G401 (cell line): ENCODE results near the gene C3orf52. TPM values are rescaled to one million over a fixed set of nuclear protein-coding genes. Genes with fewer than 3 reads are reported as not detected.

Experiments used
- DNase-seq: peaks from one replicate; pipeline ENCODE4 v3.0.0-alpha.2; 2015; ENCODE audit warnings: low spot score
- in situ Hi-C: cut with HindIII; loops from 2 replicates; pipeline ENCODE4 v1.10.0; 2016; ENCODE audit warnings: low sequenced_read_pairs, mixed read lengths
- total RNA-seq: library from RNA; depleted of rRNA; stranded (reverse); fragments of >200 nt; shearing (Covaris generic); gene quantifications from 2 replicates; pipeline ENCODE4 v1.2.3, GENCODE V29; 2014; rRNA removed

The C3orf52 gene
- total RNA-seq, 1 experiment from 2014 or later: not detected

GRCh38 chr3:112132554-112132953, 46.4 kb downstream of the C3orf52 start:
- in situ Hi-C loops: no loop called here

GRCh38 chr3:112132975-112133448, 46.8 kb downstream of the C3orf52 start, which contains the start of gene GCSAM:
GCSAM (minus strand) TSS chr3:112133248; CDS start chr3:112133120, 128 bp downstream.
- in situ Hi-C loops: no loop called here
- DNase-seq: no peak

More at GRCh38 chr3:112132554-112132953, 46.4 kb downstream of the C3orf52 start:
- DNase-seq: no peak

- DNase-seq: no peak
- in situ Hi-C loops: no loop called here
These were observed 47.6 kb downstream of the C3orf52 start for GRCh38 chr3:112133626-112134334.

- in situ Hi-C loops: no loop called here
- DNase-seq: no peak
These were observed 48.3 kb downstream of the C3orf52 start for GRCh38 chr3:112134335-112135124.

GRCh38 chr3:112136046-112136445, 49.9 kb downstream of the C3orf52 start:
- no peak for DNase-seq
- in situ Hi-C loops: no loop called here

- DNase-seq: peak; percentile 20
- in situ Hi-C loops: no loop called here
These were observed 50.9 kb downstream of the C3orf52 start for GRCh38 chr3:112136959-112137693.

- no peak for DNase-seq
- in situ Hi-C loops: no loop called here
These were observed 51.6 kb downstream of the C3orf52 start for GRCh38 chr3:112137781-112138180.

- in situ Hi-C loops: no loop called here
- DNase-seq: no peak
These were observed 52.2 kb downstream of the C3orf52 start for GRCh38 chr3:112138219-112138969.

GRCh38 chr3:112140584-112140983, 54.4 kb downstream of the C3orf52 start:
- DNase-seq: no peak
- in situ Hi-C loops: no loop called here

- DNase-seq: no peak
- in situ Hi-C loops: no loop called here
These were observed 55.1 kb downstream of the C3orf52 start for GRCh38 chr3:112141293-112141692.

GRCh38 chr3:112143251-112143650, 57.1 kb downstream of the C3orf52 start:
- no peak for DNase-seq
- in situ Hi-C loops: no loop called here

GRCh38 chr3:112143689-112144088, 57.5 kb downstream of the C3orf52 start:
- in situ Hi-C loops: no loop called here
- no peak for DNase-seq

GRCh38 chr3:112149136-112149535, 62.9 kb downstream of the C3orf52 start:
- in situ Hi-C loops: no loop called here

GRCh38 chr3:112167758-112168157, 81.6 kb downstream of the C3orf52 start:
- DNase-seq: no peak
- in situ Hi-C loops: no loop called here

More at GRCh38 chr3:112149136-112149535, 62.9 kb downstream of the C3orf52 start:
- DNase-seq: no peak

Other genes with a start within 250 kb of the C3orf52 start
- not detected in 2 replicates for gene PHLDB2, start 227.1 kb upstream of the C3orf52 start, total RNA-seq
- gene ABHD10, start 107.4 kb upstream of the C3orf52 start, total RNA-seq: 26.5 and 39.9 TPM in 2 replicates
- gene TAGLN3, start 87.5 kb upstream of the C3orf52 start, total RNA-seq: not detected in 2 replicates
- not detected in 2 replicates for gene TMPRSS7, start 51.7 kb upstream of the C3orf52 start, total RNA-seq
- not detected in 2 replicates for gene GCSAM, start 46.9 kb downstream of the C3orf52 start, total RNA-seq
- not detected in 2 replicates for gene SLC9C1, start 207.8 kb downstream of the C3orf52 start, total RNA-seq
- gene CD200, start 246.8 kb downstream of the C3orf52 start, total RNA-seq: not detected in 2 replicates